Tibial nerve (tissue), 4 donors: ENCODE measurements around the gene TBC1D9. TPM values are rescaled to one million over a fixed set of nuclear protein-coding genes. Genes with fewer than 3 reads are reported as not detected.

Experiments
- DNase-seq, 2 donors: peaks; one replicate each; pipeline ENCODE4 v3.0.0-alpha.2; 2019; ENCODE audit warnings: low spot score in 2 of 2
- H3K27ac ChIP-seq, 4 donors: fragments of 200-600 bp; sonication (generic) in 3 of 4; one replicate each; pipeline ENCODE4 v1.5.1; 2017 to 2019; ENCODE audit warnings: mild to moderate bottlenecking in 1 of 4
- H3K27me3 ChIP-seq, 2 donors: fragments of 200-600 bp; sonication (generic) in 1 of 2; one replicate each; pipeline versions ENCODE4 v1.5.1 to v1.6.0; 2017 to 2019
- H3K36me3 ChIP-seq, 3 donors: fragments of 200-600 bp; sonication (generic); one replicate each; pipeline ENCODE4 v1.5.1; 2018 to 2019
- H3K4me1 ChIP-seq, 4 donors: fragments of 200-600 bp; sonication (generic) in 3 of 4; one replicate each; pipeline ENCODE4 v1.5.1; 2017 to 2019
- H3K4me3 ChIP-seq, 4 donors: fragments of 200-600 bp; sonication (generic) in 3 of 4; one replicate each; pipeline ENCODE4 v1.5.1; 2017 to 2019; ENCODE audit warnings: mild to moderate bottlenecking in 1 of 4, moderate library complexity in 1 of 4
- H3K9me3 ChIP-seq, 4 donors: fragments of 200-600 bp; sonication (generic) in 3 of 4; one replicate each; pipeline ENCODE4 v1.5.1; 2017 to 2019
- CTCF ChIP-seq, 5 experiments: fragments of 200-600 bp in 3 of 5; fragments of 450-650 bp in 2 of 5; sonication (generic) in 3 of 5; IDR thresholded peaks; one replicate each; pipeline ENCODE4 v1.5.1; 2016 to 2019; ENCODE audit warnings: antibody characterized with exemption in 5 of 5, mild to moderate bottlenecking in 3 of 5, moderate library complexity in 2 of 5
- EP300 ChIP-seq, 2 donors: sonication (generic); formaldehyde crosslinking; IDR thresholded peaks; one replicate each; pipeline ENCODE4 v1.6.1; 2017; ENCODE audit warnings: antibody characterized with exemption in 2 of 2, mild to moderate bottlenecking in 1 of 2
- POLR2A ChIP-seq, 2 donors: fragments of 450-650 bp; IDR thresholded peaks; one replicate each; pipeline ENCODE4 v1.6.1; 2017; ENCODE audit warnings: antibody characterized with exemption in 2 of 2, mild to moderate bottlenecking in 2 of 2, moderate library complexity in 2 of 2
- WGBS, 2 donors: methylation state at CpG; one replicate each; pipeline ENCODE4 v1.1.5; 2018; 5-methylcytosine and 5-hydroxymethylcytosine counted together
- total RNA-seq, 4 donors: library from RNA; depleted of rRNA; stranded (reverse); fragments of >200 nt; gene quantifications; one replicate each; pipeline ENCODE4 v1.1.0, GENCODE V29; 2016

The TBC1D9 gene
- total RNA-seq, 4 donors from 2014 or later = 18.4 to 23.7 (median 19.6) TPM

- no peak overlapping the region for H3K27ac ChIP-seq
- no peaks in the 10 kb centered on the region for H3K9me3 ChIP-seq
- H3K27me3 ChIP-seq = no peaks in the 10 kb centered on the region
- H3K4me1 ChIP-seq = no peaks in the 10 kb centered on the region
- H3K36me3 ChIP-seq = peaks cover 0 to 37% (median 0%) of the 10 kb centered on the region in 3 donors
- no peak overlapping the region for H3K4me3 ChIP-seq
- WGBS, 2 donors = 93 to 98% methylated on average over 3 of the region's 3 CpGs
- no peak for TF ChIP-seq POLR2A (IDR thresholded peaks at IDR 0.05)
- no peak for TF ChIP-seq EP300 (IDR thresholded peaks at IDR 0.05)
- no peak for TF ChIP-seq CTCF (IDR thresholded peaks at IDR 0.05)
- no peak for DNase-seq
These were observed 135.0 kb downstream of the TBC1D9 start for GRCh38 chr4:140621161-140621560.

- Histone ChIP-seq H3K27ac (no peak overlapping the region), H3K4me1 (no peaks in the 10 kb centered on the region), H3K9me3 (no peaks in the 10 kb centered on the region), H3K36me3 (peaks cover 0 to 9% (median 0%) of the 10 kb centered on the region in 3 donors), H3K27me3 (no peaks in the 10 kb centered on the region), H3K4me3 (no peak overlapping the region)
- TF ChIP-seq POLR2A (IDR thresholded peaks at IDR 0.05) (no peak), EP300 (IDR thresholded peaks at IDR 0.05) (no peak), CTCF (IDR thresholded peaks at IDR 0.05) (no peak)
- WGBS, 2 donors = 44 to 52% methylated on average over 7 of the region's 7 CpGs
- DNase-seq = no peak
These were observed 138.5 kb downstream of the TBC1D9 start for GRCh38 chr4:140617499-140618248.

GRCh38 chr4:140615451-140615850, 140.7 kb downstream of the TBC1D9 start:
- 95 to 100% methylated on average over 1 of the region's 1 CpG for WGBS, 2 donors
- H3K36me3 ChIP-seq = no peaks in the 10 kb centered on the region
- H3K27ac ChIP-seq = no peak overlapping the region
- H3K4me1 ChIP-seq = no peaks in the 10 kb centered on the region
- H3K4me3 ChIP-seq = no peak overlapping the region
- no peaks in the 10 kb centered on the region for H3K9me3 ChIP-seq
- H3K27me3 ChIP-seq = no peaks in the 10 kb centered on the region
- no peak for TF ChIP-seq POLR2A (IDR thresholded peaks at IDR 0.05)
- no peak for TF ChIP-seq EP300 (IDR thresholded peaks at IDR 0.05)
- no peak for TF ChIP-seq CTCF (IDR thresholded peaks at IDR 0.05)
- DNase-seq = no peak

GRCh38 chr4:140612357-140612756, 143.8 kb downstream of the TBC1D9 start:
- WGBS, 2 donors = 70 to 87% methylated on average over 1 of the region's 1 CpG
- Histone ChIP-seq H3K27me3 (no peaks in the 10 kb centered on the region), H3K27ac (no peak overlapping the region), H3K9me3 (no peaks in the 10 kb centered on the region), H3K4me1 (peaks cover 0 to 7% (median 0%) of the 10 kb centered on the region in 4 donors), H3K4me3 (no peak overlapping the region), H3K36me3 (no peaks in the 10 kb centered on the region)
- TF ChIP-seq EP300 (IDR thresholded peaks at IDR 0.05) (no peak), CTCF (IDR thresholded peaks at IDR 0.05) (no peak), POLR2A (IDR thresholded peaks at IDR 0.05) (no peak)
- no peak for DNase-seq

GRCh38 chr4:140611854-140612253, 144.3 kb downstream of the TBC1D9 start:
- Histone ChIP-seq H3K9me3 (no peaks in the 10 kb centered on the region), H3K4me3 (no peak overlapping the region), H3K4me1 (peaks cover 0 to 7% (median 0%) of the 10 kb centered on the region in 4 donors), H3K27ac (no peak overlapping the region), H3K36me3 (no peaks in the 10 kb centered on the region), H3K27me3 (no peaks in the 10 kb centered on the region)
- 60 to 64% methylated on average over 3 of the region's 3 CpGs for WGBS, 2 donors
- TF ChIP-seq CTCF (IDR thresholded peaks at IDR 0.05) = no peak
- no peak for TF ChIP-seq POLR2A (IDR thresholded peaks at IDR 0.05)
- TF ChIP-seq EP300 (IDR thresholded peaks at IDR 0.05) = no peak
- no peak for DNase-seq
